HCT116 (cell line): ENCODE results near the gene GXYLT2. TPM values are rescaled to one million over a fixed set of nuclear protein-coding genes. Genes with fewer than 3 reads are reported as not detected.

ENCODE experiments used
- ATAC-seq: fragments of 200-7000 bp; cut with Tn5 transposase; 2 replicates; pipeline ENCODE4 v1.9.1; 2020; ENCODE audit warnings: mild to moderate bottlenecking, moderate library complexity
- BruUV-seq: library from RNA; stranded (reverse); fragments of 400-500 nt; replicated peaks from 2 replicates; lab custom pipeline; 2021; lab: Mats Ljungman, UMichigan
- CTCF ChIA-PET: fragments of 300-600 bp; sonication (Branson Sonifier 250); formaldehyde crosslinking; loops from one replicate; lab custom pipeline; 2021; ENCODE audit warnings: antibody characterized with exemption; lab: Charles Lee
- POLR2A ChIA-PET: fragments of 300-600, 350-600 bp; sonication (Branson Sonifier 250); formaldehyde crosslinking; loops from one replicate; lab custom pipeline; 2021; ENCODE audit warnings: antibody characterized with exemption; lab: Charles Lee
- RAD21 ChIA-PET, 2 experiments: fragments of 300-600 bp; sonication (Branson Sonifier 250); formaldehyde crosslinking; loops; one replicate each; lab custom pipeline; 2023; ENCODE audit warnings: low total read pairs in 2 of 2; ENCODE audit not compliant: uncharacterized antibody in 2 of 2, unreplicated experiment in 2 of 2, low non-redundant PET in 1 of 2; lab: Charles Lee
- DNase-seq: peaks from one replicate; pipeline ENCODE4 v3.0.0-alpha.2; 2010; ENCODE audit warnings: low read depth, low spot score
- H2AFZ ChIP-seq: fragments of 200-600 bp; shearing (Covaris generic), sonication (generic); 2 replicates; pipeline ENCODE4 v1.6.1; 2017; ENCODE audit warnings: low read depth, mixed run types, mixed read lengths, antibody characterized with exemption, low read length; ENCODE audit not compliant: poor library complexity, severe bottlenecking
- H3K27ac ChIP-seq: 2 replicates; pipeline ENCODE4 v1.5.1; 2012; ENCODE audit warnings: low read depth, low read length
- H3K27me3 ChIP-seq: fragments of 200-600 bp; sonication (generic); 2 replicates; pipeline ENCODE4 v1.6.1; 2016; ENCODE audit warnings: mixed run types, low read length, mixed read lengths; ENCODE audit not compliant: insufficient read depth
- H3K36me3 ChIP-seq, 2 experiments: fragments of 200-500 bp in 1 of 2; fragments of 200-600 bp in 1 of 2; sonication (Bioruptor generic) in 1 of 2; sonication (generic) in 1 of 2; 2 replicates each; pipeline versions ENCODE4 v1.5.1 to v1.6.1; 2014 to 2016; ENCODE audit warnings: low read length in 2 of 2, inconsistent platforms in 1 of 2, mixed read lengths in 1 of 2, mixed run types in 1 of 2; ENCODE audit not compliant: insufficient read depth in 2 of 2, control insufficient read depth in 1 of 2
- H3K4me1 ChIP-seq, 2 experiments: fragments of 200-600 bp in 1 of 2; sonication (generic) in 1 of 2; 2 replicates each; pipeline versions ENCODE4 v1.5.1 to v1.6.1; 2012 to 2017; ENCODE audit warnings: low read length in 2 of 2, inconsistent platforms in 1 of 2, mild to moderate bottlenecking in 1 of 2, mixed read lengths in 1 of 2, mixed run types in 1 of 2, moderate library complexity in 1 of 2; ENCODE audit not compliant: insufficient read depth in 2 of 2, control insufficient read depth in 1 of 2
- H3K4me2 ChIP-seq: fragments of 200-600 bp; sonication (generic); 2 replicates; pipeline ENCODE4 v1.6.1; 2017; ENCODE audit warnings: mixed run types, low read length, mixed read lengths
- H3K4me3 ChIP-seq, 2 experiments: fragments of 200-600 bp in 1 of 2; sonication (generic) in 1 of 2; replicated peaks in 1 of 2; 2 replicates each; pipeline ENCODE4 v1.5.1; 2011 to 2016; ENCODE audit warnings: low read length in 2 of 2, control low read depth in 1 of 2, low read depth in 1 of 2, mild to moderate bottlenecking in 1 of 2, mixed read lengths in 1 of 2, mixed run types in 1 of 2
- H3K79me2 ChIP-seq: fragments of 200-600 bp; sonication (generic); 2 replicates; pipeline ENCODE4 v1.6.1; 2017; ENCODE audit warnings: mild to moderate bottlenecking, mixed run types, low read length, moderate library complexity, mixed read lengths; ENCODE audit not compliant: insufficient read depth
- H3K9ac ChIP-seq: fragments of 200-600 bp; sonication (generic); 2 replicates; pipeline ENCODE4 v1.6.1; 2016; ENCODE audit warnings: low read length, mixed read lengths
- H3K9me2 ChIP-seq: fragments of 200-600 bp; sonication (generic), shearing (Covaris generic); 2 replicates; pipeline ENCODE4 v1.6.1; 2017; ENCODE audit warnings: mixed run types, mild to moderate bottlenecking, moderate library complexity; ENCODE audit not compliant: insufficient read depth
- H3K9me3 ChIP-seq, 2 experiments: fragments of 200-500 bp in 1 of 2; fragments of 200-600 bp in 1 of 2; sonication (Bioruptor generic) in 1 of 2; sonication (generic) in 1 of 2; 2 replicates each; pipeline ENCODE4 v1.6.1; 2014 to 2017; ENCODE audit warnings: low read length in 2 of 2, mixed read lengths in 2 of 2, inconsistent platforms in 1 of 2, low read depth in 1 of 2, mild to moderate bottlenecking in 1 of 2, mixed run types in 1 of 2, moderate library complexity in 1 of 2; ENCODE audit not compliant: control insufficient read depth in 1 of 2, insufficient read depth in 1 of 2
- H4K20me1 ChIP-seq: fragments of 200-600 bp; sonication (generic), shearing (Covaris generic); 2 replicates; pipeline ENCODE4 v1.6.1; 2017; ENCODE audit warnings: mixed run types, mild to moderate bottlenecking, moderate library complexity; ENCODE audit not compliant: insufficient read depth
- ATF3 ChIP-seq: IDR thresholded peaks from 2 replicates; pipeline ENCODE4 v1.6.1; 2012
- CBX3 ChIP-seq: IDR thresholded peaks from 2 replicates; pipeline ENCODE4 v1.6.1; 2012; ENCODE audit warnings: low read depth
- CEBPB ChIP-seq: IDR thresholded peaks from 2 replicates; pipeline ENCODE4 v1.6.1; 2012; ENCODE audit warnings: low read depth
- EGR1 ChIP-seq: IDR thresholded peaks from 2 replicates; pipeline ENCODE4 v1.6.1; 2012; ENCODE audit warnings: low read depth
- ELF1 ChIP-seq: IDR thresholded peaks from 2 replicates; pipeline ENCODE4 v1.6.1; 2012; ENCODE audit warnings: low read depth, borderline replicate concordance
- EZH2phosphoT487 ChIP-seq: fragments of 200-600 bp; IDR thresholded peaks from 2 replicates; pipeline ENCODE4 v1.6.1; 2018; ENCODE audit warnings: antibody characterized with exemption, borderline replicate concordance
- FOSL1 ChIP-seq: IDR thresholded peaks from 2 replicates; pipeline ENCODE4 v1.6.1; 2012; ENCODE audit warnings: low read depth
- JUND ChIP-seq: IDR thresholded peaks from 2 replicates; pipeline ENCODE4 v1.6.1; 2012
- MAX ChIP-seq: IDR thresholded peaks from 2 replicates; pipeline ENCODE4 v1.6.1; 2012
- POLR2A ChIP-seq: IDR thresholded peaks from 2 replicates; pipeline ENCODE4 v1.7.0; 2011; ENCODE audit warnings: borderline replicate concordance; ENCODE audit not compliant: insufficient read depth, insufficient read length; ENCODE audit errors: extremely low read depth
- POLR2AphosphoS5 ChIP-seq: IDR thresholded peaks from 2 replicates; pipeline ENCODE4 v1.6.1; 2011; ENCODE audit warnings: mild to moderate bottlenecking, low read depth, low read length, moderate library complexity
- RAD21 ChIP-seq: IDR thresholded peaks from 2 replicates; pipeline ENCODE4 v1.6.1; 2012; ENCODE audit warnings: low read depth, mild to moderate bottlenecking
- REST ChIP-seq: IDR thresholded peaks from 2 replicates; pipeline ENCODE4 v1.6.1; 2012; ENCODE audit warnings: low read depth
- SIN3A ChIP-seq: IDR thresholded peaks from 2 replicates; pipeline ENCODE4 v1.6.1; 2012; ENCODE audit warnings: low read depth
- SRF ChIP-seq: IDR thresholded peaks from 2 replicates; pipeline ENCODE4 v1.6.1; 2012; ENCODE audit warnings: low read depth
- YY1 ChIP-seq: IDR thresholded peaks from 2 replicates; pipeline ENCODE4 v1.6.1; 2011; ENCODE audit warnings: low read length, low read depth, moderate library complexity, mild to moderate bottlenecking; ENCODE audit not compliant: insufficient replicate concordance; ENCODE audit errors: extremely low read depth
- ZBTB33 ChIP-seq: IDR thresholded peaks from 2 replicates; pipeline ENCODE4 v1.6.1; 2011; ENCODE audit warnings: mild to moderate bottlenecking, low read length, moderate library complexity; ENCODE audit not compliant: insufficient replicate concordance; ENCODE audit errors: extremely low read depth
- ZFX ChIP-seq: fragments of 450-650 bp; IDR thresholded peaks from 2 replicates; pipeline ENCODE4 v1.6.1; 2017
- ZNF274 ChIP-seq: fragments of 200-500 bp; sonication (Bioruptor generic); IDR thresholded peaks from 2 replicates; pipeline ENCODE4 v1.6.1; 2014; ENCODE audit warnings: mild to moderate bottlenecking, low read depth, low read length, inconsistent platforms
- intact Hi-C: fragments of 100-400 bp; cut with micrococcal nuclease; formaldehyde crosslinking; loops from 2 replicates; pipeline ENCODE4 v1.10.0; 2022
- total RNA-seq: library from RNA; stranded (reverse); gene quantifications from one replicate; pipeline ENCODE4 v1.2.1, GENCODE V29; 2021; ENCODE audit not compliant: unreplicated experiment

Gene GXYLT2
- total RNA-seq, 1 experiment from 2014 or later = 5.6 TPM

- no peaks in the 10 kb centered on the region for H3K79me2 ChIP-seq
- POLR2A ChIA-PET = no interaction called here
- no peak for ATAC-seq
- no peak overlapping the region for H3K27ac ChIP-seq
- H3K27me3 ChIP-seq = no peaks in the 10 kb centered on the region
- no peak overlapping the region for H3K4me2 ChIP-seq
- no peak overlapping the region for H3K9ac ChIP-seq
- no peak overlapping the region for H3K4me3 ChIP-seq
- H3K9me2 ChIP-seq = no peaks in the 10 kb centered on the region
- no peaks in the 10 kb centered on the region for H3K9me3 ChIP-seq
- intact Hi-C loops = no loop called here
- H3K4me1 ChIP-seq = peaks cover 6 to 9% of the 10 kb centered on the region in 2 experiments; a peak in 3 of 4 replicates
- RAD21 ChIA-PET = no interaction called here
- no peak for DNase-seq
- TF ChIP-seq FOSL1 (no peak), ELF1 (no peak), ZNF274 (no peak), EZH2phosphoT487 (no peak), ZFX (no peak), YY1 (no peak), ZBTB33 (no peak), CEBPB (no peak), SIN3A (no peak), EGR1 (no peak), MAX (no peak), POLR2AphosphoS5 (no peak), ATF3 (no peak), POLR2A (no peak), REST (no peak), SRF (no peak), JUND (no peak), RAD21 (no peak), CBX3 (no peak)
- no peak overlapping the region for H2AFZ ChIP-seq
- no TSS peak for BruUV-seq
- CTCF ChIA-PET = interaction anchor here (1.9 kb wide), 1 partner anchor 111 kb away, joined by 4 read pairs; no protein-coding TSS in a partner anchor
- H4K20me1 ChIP-seq = no peaks in the 10 kb centered on the region
- H3K36me3 ChIP-seq = no peaks in the 10 kb centered on the region
Observed at GRCh38 chr3:72944696-72945095, 56.9 kb downstream of the GXYLT2 start.
